NCI-H1048 (cell line): ENCODE data around the gene C11orf97.
"Not testable (repeated sequence)": the region's sequence is repeated elsewhere in the genome, so short reads cannot be mapped to it uniquely, and the experiment has no call there.

Source experiments
- DNase-seq: peaks from one replicate; lab custom pipeline; 2025; lab: John Stamatoyannopoulos, UW

C11orf97 gene

DNA sequence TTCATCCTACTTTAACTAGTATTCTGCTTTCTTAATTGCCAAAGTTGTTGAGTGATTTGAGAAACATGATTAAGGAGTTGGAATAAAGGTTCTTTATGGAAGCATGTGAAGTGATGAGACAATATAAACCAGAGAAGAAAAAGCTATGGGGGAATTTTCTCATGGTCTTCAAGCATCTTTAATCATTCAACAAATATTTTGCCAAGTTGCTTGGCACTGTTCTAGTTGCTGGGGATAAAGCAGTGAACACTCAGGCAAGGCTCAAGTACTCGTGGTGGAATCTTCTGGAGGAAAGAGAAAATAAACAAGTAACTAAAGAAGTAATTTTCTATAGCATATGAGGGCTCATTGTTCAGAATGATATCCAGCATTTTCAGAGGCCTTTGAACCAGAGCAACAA lies 45.7 kb downstream of the C11orf97 start:
- no peak for DNase-seq

DNA sequence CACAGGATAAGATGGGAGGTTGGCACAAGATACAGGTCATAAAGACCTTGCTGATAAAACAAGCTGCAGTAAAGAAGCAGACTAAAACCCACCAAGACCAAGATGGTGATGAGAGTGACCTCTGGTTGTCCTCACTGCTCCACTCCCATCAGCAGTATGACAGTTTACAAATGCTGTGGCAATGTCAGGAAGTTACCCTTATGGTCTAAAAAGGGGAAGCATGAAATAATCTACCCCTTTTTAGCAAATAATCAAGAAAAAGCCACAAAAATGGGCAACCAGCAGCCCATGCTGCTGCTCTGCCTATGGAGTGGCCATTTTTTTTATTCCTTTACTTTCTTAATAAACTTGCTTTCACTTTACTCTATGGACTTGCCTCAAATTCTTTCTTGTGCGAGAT lies 46.2 kb downstream of the C11orf97 start:
- DNase-seq: no peak

DNA sequence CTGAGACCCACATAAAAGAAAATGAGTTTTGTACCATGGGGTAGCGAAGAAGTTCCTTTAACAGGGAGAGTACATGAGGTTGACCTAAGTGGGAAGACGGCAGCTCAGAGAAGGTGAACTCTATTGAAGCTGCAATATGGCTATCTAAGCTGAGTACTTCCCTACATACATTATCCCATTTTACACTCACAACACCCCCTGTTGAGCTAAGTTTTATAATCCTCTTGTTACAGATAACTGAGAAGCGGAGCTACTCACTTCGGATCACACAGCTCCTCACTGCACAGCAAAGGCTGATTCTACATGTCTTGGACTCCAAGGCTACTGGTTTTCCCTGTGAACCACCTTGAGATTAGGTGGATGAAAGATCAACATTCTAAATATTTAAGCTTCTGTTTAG lies 46.7 kb downstream of the C11orf97 start:
- DNase-seq: no peak

DNA sequence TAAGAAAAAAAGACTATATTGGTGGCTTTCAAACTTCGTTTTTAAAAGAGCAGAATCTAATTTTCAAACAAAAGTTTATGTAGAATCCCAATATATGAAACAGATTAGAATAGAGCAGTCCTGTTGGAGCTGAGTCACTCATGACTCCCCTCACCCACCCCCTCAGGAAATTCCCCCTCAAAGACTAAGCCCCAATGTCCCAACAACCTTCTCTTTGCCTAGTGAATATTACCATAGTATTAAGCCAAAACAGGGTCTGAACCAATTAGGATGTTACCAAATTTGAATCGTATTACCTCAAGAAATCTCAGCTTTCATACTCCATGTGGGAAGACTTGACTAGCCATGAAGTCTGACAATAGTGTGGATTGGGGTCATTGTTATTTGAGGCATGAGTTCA lies 47.1 kb downstream of the C11orf97 start:
- DNase-seq: no peak

DNA sequence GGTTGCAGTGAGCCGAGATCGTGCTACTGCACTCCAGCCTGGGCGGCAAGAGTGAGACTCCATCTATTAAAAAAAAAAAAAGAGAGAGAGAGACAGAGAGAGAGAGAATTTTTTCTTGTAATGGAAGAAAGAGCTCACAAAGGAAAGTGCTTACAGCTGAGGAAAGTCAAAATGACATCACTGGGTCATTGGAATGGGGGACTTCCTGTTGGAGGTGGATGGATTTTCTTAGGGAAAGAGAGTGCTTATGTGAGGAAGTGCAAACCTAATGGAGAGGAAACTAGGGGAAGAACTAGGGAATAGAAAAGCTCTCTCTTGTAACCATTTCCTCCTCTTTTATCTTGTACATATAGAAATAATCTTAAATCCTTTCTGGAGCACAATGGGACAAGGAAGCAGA lies 48.6 kb downstream of the C11orf97 start:
- no peak for DNase-seq

DNA sequence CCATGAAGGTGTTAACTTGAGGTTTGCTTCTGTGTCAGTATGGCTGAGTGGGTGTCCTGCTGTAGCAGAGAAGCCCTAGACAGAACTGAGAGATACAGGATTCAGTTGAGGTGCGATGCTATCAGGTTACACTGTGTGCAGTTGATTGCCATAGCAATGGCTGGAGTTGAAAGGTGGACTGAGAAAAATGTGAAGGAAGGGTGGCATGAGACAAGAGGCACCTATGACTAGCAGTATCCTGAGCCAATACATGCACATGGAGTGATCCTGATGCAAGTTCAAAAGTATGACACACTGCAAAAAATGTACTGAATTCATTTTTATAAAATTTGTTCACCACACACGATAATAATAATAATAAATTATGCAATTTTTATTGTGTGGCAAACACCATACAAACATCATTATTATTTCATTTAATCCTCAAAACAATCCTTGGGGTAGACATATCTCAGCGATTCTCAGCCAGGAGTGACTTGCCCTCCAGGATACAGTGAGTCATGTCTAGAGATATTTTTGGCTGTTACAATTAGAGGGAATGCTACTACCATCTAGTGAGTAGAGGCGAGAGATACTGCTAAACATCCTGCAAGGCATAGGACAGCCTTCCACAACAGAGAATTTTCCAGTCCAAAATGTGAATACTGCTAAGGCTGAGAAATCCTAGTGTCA lies 51.1 kb downstream of the C11orf97 start:
- no peak for DNase-seq

DNA sequence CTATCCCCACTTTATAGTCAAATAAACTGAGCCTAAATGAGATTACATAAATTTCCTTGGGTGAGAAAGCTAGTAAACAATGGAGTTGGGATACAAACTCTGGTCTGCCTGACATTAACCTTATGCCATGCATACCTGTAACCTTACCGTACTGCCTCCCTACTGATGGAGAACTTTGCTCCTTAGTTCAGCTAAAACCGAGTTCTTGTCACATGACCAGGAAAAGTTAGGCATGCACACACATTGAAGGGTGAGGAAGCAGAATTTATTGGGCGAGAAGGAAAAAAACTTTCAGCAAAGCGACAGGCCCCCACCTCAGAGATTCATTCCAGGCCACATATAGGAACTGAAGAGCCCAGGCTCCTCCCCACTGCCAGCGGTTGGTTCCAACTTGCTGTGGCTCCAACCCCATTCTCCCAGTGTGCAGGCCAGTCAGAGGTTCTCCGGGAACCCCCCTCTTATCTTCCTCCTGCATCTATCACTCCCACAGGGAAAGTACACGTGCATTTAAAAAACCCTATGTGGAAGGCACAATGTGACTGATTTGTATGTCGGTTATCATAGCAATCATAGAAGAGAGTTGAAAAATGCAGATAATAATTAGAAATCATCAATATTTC lies 51.7 kb downstream of the C11orf97 start:
- DNase-seq: no peak

DNA sequence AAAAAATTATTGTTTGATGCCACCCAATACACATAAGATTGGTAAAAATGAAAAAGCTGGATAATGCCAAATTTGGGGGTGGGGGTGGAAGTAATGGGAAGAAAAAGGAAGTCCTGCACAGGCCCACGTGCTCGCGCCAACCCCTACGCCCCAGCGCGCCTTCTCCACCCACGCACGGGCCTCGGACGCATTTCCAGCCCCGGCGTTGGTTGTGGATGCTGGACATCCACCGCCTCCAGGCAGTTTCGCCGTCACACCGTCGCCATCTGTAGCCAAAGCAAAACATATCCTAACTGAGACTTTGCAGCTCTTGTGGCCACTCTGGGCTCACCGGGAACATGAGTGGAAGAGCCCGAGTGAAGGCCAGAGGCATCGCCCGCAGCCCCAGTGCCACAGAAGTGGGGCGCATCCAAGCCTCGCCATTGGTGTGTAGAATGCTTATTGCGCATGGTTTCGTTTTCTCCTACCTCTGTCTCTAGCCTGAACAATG lies 55.0 kb downstream of the C11orf97 start, which contains the start of gene PIWIL4:
TSS of gene PIWIL4 (plus strand) at position 188 of the 490 bp plus-strand sequence. CDS start at position 339, 151 bp downstream.
- DNase-seq: no peak

DNA sequence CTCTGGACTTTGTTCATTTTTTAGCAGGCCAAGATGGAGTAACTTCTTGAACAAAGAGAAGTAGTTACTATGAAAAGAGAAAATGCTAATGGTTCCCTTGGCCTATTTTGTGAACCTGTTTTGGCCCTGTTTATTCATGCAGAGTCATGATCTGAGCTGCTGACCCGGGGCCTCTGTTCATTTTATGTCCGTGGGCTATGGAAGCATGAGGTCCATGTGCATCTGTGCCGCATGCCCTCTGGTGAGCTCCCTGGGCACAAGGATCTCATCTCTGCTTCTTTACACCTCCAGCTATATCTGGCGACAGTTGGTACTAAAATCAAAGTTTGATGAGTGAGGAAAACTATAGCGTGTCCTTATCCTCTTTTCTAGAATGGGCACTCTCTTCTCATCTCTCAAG lies 55.9 kb downstream of the C11orf97 start:
- DNase-seq: no peak

DNA sequence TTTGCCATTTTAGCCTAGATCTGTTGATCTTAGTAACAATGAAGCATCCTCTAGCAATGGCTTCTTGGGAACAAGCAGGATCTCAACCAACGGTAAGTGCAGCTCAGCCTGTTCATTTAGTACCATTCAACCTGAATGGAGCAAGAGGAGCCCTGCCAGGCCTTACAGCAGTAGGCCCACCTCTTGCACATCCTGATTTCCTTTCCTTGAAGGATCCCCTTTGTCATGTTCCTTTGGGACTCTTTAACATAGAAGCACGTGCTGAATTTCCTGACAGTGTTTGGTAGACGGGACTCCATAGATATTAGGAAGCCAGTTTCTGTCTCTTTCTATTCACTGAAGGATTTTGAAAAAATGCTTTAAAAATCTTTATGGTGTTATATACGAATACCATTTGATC lies 56.5 kb downstream of the C11orf97 start:
- DNase-seq: no peak

DNA sequence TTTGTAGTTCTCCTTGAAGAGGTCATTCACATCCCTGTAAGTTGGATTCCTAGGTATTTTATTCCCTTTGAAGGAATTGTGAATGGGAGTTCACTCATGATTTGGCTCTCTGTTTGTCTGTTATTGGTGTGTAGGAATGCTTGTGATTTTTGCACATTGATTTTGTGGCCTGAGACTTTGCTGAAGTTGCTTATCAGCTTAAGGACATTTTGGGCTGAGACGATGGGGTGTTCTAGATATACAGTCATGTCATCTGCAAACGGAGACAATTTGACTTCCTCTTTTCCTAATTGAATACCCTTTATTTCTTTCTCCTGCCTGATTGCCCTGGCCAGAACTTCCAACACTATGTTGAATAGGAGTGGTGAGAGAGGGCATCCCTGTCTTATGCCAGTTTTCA lies 60.7 kb downstream of the C11orf97 start:
- DNase-seq: not testable (repeated sequence)

DNA sequence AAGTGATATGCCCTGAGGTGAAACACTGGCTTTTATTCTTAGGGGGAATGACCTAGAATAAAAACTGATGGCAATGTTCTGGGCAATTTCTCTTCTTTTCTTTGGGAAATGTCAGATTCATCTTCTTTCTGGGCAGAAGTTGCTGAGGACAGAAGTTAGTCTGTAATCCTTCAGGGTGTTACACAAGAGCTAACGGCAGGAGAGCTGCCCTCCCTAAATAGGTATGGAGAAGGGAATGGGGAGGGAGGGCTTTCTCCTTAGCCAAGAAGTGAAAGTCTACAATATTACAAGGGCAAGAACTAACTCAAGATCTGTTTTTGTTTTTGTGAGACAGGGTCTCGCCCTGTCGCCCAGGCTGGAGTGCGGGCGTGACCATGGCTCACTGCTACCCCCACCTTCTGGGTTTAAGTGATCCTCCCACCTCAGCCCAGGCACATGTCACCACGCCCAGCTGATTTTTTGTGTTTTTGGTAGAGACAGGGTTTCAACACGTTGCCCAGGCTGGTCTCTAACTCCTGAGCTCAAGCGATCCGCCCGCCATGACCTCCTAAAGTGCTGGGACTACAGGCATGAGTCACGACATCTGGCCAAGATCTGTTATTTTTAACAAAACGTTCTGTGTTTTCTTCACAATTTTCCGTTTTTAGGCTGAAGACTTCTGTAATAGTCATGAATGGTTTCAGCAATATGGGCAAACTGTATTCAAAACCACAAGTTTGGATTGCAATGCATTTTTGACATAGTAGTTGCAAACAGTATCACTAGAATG lies 62.1 kb downstream of the C11orf97 start:
- no peak for DNase-seq

DNA sequence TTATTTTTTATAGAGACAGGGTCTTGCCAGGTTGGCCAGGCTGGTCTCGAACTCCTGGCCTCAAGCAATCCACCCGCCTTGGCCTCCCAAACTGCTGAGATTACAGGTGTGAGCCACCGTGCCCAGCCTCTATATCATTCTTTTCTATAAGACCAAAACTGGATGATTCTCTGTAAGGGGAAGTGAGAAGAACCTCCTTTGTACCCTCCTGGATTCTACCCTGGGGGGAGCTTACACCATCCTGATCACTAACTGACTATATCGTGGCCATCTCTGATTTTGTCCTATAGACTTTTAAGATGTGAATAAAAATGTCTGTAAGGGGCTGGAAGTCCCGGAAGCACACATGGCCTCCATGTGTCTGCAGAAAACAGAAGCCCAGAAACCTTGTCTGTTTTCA lies 64.0 kb downstream of the C11orf97 start:
- no peak for DNase-seq

DNA sequence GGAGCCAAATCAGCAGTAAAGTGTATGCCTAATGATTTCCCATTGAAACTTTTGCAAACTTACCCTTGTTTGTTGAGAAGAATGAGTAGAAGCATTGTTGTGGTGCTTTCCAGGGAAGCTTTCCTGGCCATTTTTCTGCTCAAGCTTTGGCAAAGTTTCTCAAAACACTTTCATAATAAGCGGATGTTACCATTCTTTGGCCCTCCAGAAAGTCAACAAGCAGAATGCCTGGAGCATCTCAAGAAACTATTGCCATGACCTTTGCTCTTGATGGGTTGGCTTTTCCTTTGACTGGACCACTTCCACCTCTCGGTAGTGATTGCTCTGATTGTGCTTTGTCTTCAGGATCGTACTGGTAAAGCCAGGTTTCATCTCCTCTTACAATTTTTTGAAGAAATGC lies 65.6 kb downstream of the C11orf97 start:
- DNase-seq: no peak
